ENCODE data around the gene UBR2.
A peak's percentile ranks its signal among the peaks of the same experiment; 100 is the strongest.
"Not testable (repeated sequence)": the region's sequence is repeated elsewhere in the genome, so short reads cannot be mapped to it uniquely, and the experiment has no call there.

The UBR2 gene

DNA sequence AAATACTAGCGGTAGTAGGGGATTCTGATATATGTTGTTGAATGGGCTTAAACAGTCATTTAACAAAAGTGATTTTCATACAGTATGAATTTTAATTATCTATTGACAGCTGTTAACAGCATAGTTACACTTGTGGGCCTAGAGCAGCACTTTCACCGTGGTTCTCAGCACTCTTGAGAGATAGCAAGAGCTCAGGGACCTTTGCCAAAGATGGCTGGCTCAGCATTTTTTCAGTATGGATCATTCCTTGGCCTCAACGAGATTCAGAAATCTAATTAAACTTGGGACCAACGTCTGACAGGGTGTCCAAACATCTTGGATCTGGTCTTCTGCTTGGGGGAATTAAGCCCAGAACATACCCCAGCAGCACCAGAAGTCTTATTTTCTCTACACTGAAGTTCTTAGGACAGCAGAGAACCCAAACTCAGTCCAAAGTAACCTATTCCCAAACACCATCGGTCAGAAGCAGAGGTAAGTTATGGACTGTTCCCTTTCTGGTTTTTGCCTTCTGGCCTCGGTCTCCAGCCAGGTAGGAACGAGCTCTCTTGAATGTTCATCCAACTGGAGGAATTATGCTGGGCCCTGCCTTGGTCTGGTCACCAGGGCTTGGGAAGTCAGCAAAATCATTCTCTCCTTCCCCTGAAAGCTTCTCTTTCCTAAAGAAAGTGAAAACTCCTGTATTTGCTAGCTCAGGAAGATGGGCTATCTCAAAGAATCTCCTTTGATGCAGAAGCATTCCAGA lies 132.9 kb downstream of the UBR2 start:
- H3K4me1 ChIP-seq = peaks cover 0 to 24% (median 10%) of the 10 kb centered on the region in 4 donors
- H3K4me3 ChIP-seq = no peak overlapping the region
- H3K27ac ChIP-seq = peak overlapping the region; percentile 9 to 21
- peaks cover 14 to 21% (median 16%) of the 10 kb centered on the region in 3 donors for H3K36me3 ChIP-seq
- TF ChIP-seq, protein P1, sequence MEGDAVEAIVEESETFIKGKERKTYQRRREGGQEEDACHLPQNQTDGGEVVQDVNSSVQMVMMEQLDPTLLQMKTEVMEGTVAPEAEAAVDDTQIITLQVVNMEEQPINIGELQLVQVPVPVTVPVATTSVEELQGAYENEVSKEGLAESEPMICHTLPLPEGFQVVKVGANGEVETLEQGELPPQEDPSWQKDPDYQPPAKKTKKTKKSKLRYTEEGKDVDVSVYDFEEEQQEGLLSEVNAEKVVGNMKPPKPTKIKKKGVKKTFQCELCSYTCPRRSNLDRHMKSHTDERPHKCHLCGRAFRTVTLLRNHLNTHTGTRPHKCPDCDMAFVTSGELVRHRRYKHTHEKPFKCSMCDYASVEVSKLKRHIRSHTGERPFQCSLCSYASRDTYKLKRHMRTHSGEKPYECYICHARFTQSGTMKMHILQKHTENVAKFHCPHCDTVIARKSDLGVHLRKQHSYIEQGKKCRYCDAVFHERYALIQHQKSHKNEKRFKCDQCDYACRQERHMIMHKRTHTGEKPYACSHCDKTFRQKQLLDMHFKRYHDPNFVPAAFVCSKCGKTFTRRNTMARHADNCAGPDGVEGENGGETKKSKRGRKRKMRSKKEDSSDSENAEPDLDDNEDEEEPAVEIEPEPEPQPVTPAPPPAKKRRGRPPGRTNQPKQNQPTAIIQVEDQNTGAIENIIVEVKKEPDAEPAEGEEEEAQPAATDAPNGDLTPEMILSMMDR (IDR thresholded peaks at IDR 0.05) = no peak
- no peaks in the 10 kb centered on the region for H3K27me3 ChIP-seq
- intact Hi-C loops (cut with DNase I; ENCODE audit: low total_unique reads) = no loop called here
- DNase-seq = peak in 1 of 2 donors; percentile 36
- H3K9me3 ChIP-seq = no peaks in the 10 kb centered on the region

DNA sequence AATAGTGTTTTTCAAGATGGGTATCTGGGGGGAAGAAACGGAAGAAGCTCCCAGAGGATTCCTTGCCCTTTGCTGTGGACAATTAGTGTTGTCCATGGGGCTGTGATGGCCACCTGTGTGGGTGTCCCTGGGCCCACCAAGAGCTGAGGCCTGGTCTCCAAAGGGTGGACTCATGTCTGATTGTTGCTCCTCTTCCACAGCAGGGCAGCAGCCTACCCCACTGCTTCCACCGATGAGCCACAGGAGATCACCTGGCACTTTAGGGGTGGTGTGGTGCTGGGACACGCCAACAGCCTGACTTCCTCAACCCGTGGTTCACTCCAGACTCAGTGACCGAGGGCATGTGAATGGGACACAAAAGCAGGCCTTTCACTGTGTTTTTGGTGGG lies 133.4 kb downstream of the UBR2 start:
- H3K27ac ChIP-seq = peak overlapping the region; percentile 9 to 21
- H3K27me3 ChIP-seq = no peaks in the 10 kb centered on the region
- TF ChIP-seq, protein P1 (IDR thresholded peaks at IDR 0.05) = no peak
- intact Hi-C loops (cut with DNase I; ENCODE audit: low total_unique reads) = no loop called here
- H3K36me3 ChIP-seq = peaks cover 9 to 19% (median 13%) of the 10 kb centered on the region in 3 donors
- no peak for DNase-seq
- no peak overlapping the region for H3K4me3 ChIP-seq
- no peaks in the 10 kb centered on the region for H3K9me3 ChIP-seq
- peaks cover 0 to 19% (median 8%) of the 10 kb centered on the region in 4 donors for H3K4me1 ChIP-seq

DNA sequence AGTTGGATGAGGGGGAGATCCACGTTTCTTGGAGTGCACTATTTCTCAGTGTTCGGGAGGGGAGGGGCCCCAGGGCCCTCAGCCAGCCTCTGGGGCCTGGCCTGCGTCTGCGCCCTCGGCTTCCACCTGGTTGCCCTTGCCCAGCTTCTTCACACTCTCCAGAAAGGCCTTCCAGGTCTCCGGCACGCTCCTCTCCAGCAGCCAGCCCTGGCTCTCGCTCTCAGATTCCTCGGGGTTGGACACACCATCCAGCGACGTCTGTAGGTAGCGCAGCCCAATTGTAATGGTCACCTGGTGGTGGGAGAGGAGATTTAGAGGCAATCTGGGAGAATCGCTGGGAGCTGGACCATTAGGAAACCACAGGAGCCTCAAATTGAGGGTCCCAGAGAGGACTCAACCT lies 134.4 kb downstream of the UBR2 start:
- Histone ChIP-seq H3K9me3 (no peaks in the 10 kb centered on the region), H3K27ac (no peak overlapping the region), H3K27me3 (no peaks in the 10 kb centered on the region), H3K4me3 (no peak overlapping the region), H3K4me1 (peaks cover 0 to 16% (median 6%) of the 10 kb centered on the region in 4 donors), H3K36me3 (peaks cover 1 to 11% (median 4%) of the 10 kb centered on the region in 3 donors)
- TF ChIP-seq, protein P1 (IDR thresholded peaks at IDR 0.05) = no peak
- intact Hi-C loops (cut with DNase I; ENCODE audit: low total_unique reads) = no loop called here
- no peak for DNase-seq

DNA sequence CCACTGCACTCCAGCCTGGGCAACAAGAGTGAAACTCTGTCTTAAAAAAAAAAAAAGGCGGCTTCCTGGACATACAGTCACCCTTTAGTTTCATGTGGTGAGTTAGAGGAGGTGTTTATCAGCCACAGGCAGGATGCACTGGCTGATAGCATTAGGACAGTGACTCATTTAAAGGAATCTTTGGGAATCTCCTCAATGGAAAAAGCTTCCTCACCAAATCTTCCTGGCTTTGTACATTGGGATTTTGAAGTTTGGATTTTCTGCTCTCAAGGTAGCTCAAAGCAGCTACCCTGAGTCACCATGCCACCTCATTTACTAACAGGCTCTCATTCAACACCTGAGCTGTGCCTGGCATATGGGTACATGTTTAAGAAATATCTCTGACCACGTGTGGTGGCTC lies 138.4 kb downstream of the UBR2 start:
- DNase-seq = no peak
- Histone ChIP-seq H3K9me3 (no peaks in the 10 kb centered on the region), H3K4me1 (no peaks in the 10 kb centered on the region), H3K27me3 (no peaks in the 10 kb centered on the region), H3K36me3 (no peaks in the 10 kb centered on the region), H3K27ac (no peak overlapping the region), H3K4me3 (no peak overlapping the region)
- TF ChIP-seq, protein P1 (IDR thresholded peaks at IDR 0.05) = no peak
- intact Hi-C loops (cut with DNase I; ENCODE audit: low total_unique reads) = no loop called here

DNA sequence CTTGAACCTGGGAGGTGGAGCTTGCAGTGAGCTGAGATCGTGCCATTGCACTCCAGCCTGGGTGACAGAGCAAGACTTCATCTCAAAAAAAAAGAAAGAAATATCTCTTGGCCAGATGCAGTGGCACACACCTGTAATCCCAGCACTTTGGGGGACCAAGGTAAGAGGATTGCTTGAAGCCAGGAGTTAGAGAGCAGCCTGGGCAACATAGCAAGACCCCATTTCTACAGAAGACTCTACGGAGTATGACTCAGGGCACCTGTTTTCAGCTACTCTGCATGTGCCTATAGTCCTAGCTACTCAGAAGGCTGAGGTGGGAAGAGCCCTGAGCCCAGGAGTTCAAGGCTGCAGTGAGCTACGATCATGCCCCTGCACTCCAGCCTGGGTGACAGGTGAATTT lies 139.0 kb downstream of the UBR2 start:
- H3K36me3 ChIP-seq; intact Hi-C loops (cut with DNase I; ENCODE audit: low total_unique reads); H3K4me3 ChIP-seq; H3K27ac ChIP-seq; H3K9me3 ChIP-seq; H3K4me1 ChIP-seq; DNase-seq; H3K27me3 ChIP-seq: not testable (repeated sequence)

DNA sequence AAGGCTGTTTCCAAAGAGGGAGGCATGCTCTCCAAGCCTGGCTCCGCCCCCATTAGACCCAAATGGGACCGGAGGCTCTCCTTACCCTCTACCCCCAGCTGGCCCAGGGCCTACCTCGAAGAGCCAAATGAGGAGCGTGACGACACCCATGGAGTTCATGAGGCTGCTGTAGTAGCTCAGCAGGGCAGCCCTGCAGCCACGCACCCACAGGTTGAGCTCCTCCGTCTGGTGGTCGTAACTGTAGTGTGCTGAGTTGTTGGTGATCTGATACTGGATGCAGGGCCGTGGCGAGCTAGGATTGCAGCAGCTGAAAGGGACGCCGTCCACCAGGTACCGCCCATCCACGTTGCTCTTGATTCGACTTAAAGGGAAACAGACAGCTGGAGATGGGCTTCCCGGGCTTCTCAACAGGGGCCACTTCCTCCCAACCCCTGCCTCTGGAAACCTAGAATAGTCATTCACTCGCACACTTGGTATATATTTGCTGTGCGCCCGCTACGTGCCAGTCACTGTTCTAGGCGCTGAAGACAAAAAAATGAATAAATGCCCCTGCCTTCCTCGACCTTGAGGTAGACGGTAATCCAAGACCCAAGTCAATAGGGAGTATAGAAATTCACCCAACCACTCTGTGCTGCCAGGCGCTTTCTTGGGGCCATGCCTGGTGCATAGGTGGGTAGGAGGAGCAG lies 140.6 kb downstream of the UBR2 start:
- TF ChIP-seq, protein P1 (IDR thresholded peaks at IDR 0.05) = no peak
- DNase-seq = no peak
- Histone ChIP-seq H3K4me1 (no peaks in the 10 kb centered on the region), H3K27ac (no peak overlapping the region), H3K9me3 (no peaks in the 10 kb centered on the region), H3K36me3 (no peaks in the 10 kb centered on the region), H3K4me3 (no peak overlapping the region), H3K27me3 (no peaks in the 10 kb centered on the region)
- intact Hi-C loops (cut with DNase I; ENCODE audit: low total_unique reads) = no loop called here
